HepG2 (cell line): ENCODE results near the gene MRPL27. TPM values are rescaled to one million over a fixed set of nuclear protein-coding genes. Genes with fewer than 3 reads are reported as not detected.

Experiments used
- ARID2 ChIP-seq: sonication (generic); formaldehyde crosslinking; IDR thresholded peaks from 2 replicates; pipeline ENCODE4 v1.8.1; 2022; ENCODE audit warnings: mild to moderate bottlenecking, missing genetic modification reagents, borderline replicate concordance
- BORCS8-MEF2B ChIP-seq: sonication (generic); formaldehyde crosslinking; IDR thresholded peaks from 2 replicates; pipeline ENCODE4 v1.8.0; 2022; ENCODE audit warnings: mild to moderate bottlenecking, missing genetic modification reagents
- EHMT2 ChIP-seq: fragments of 200-600 bp; sonication (generic); IDR thresholded peaks from 2 replicates; pipeline ENCODE4 v1.7.0; 2017; ENCODE audit warnings: antibody characterized with exemption, low read depth, low read length, borderline replicate concordance
- GTF2F1 ChIP-seq: fragments of 150-350 bp; IDR thresholded peaks from 2 replicates; pipeline ENCODE4 v1.6.1; 2014; ENCODE audit warnings: low read length
- GTF3A ChIP-seq: sonication (generic); formaldehyde crosslinking; conservative IDR thresholded peaks from 2 replicates; pipeline ENCODE4 v1.4.0; 2020; ENCODE audit warnings: mild to moderate bottlenecking, missing genetic modification reagents
- JDP2 ChIP-seq: sonication (generic); formaldehyde crosslinking; IDR thresholded peaks from 2 replicates; pipeline ENCODE4 v1.8.1; 2022; ENCODE audit warnings: missing genetic modification reagents, borderline replicate concordance
- KLF13 ChIP-seq: sonication (generic); formaldehyde crosslinking; IDR thresholded peaks from 2 replicates; pipeline ENCODE4 v1.4.0; 2020; ENCODE audit warnings: mild to moderate bottlenecking, missing genetic modification reagents
- LCORL ChIP-seq, 2 experiments: fragments of 450-650 bp in 1 of 2; sonication (generic) in 1 of 2; formaldehyde crosslinking in 1 of 2; IDR thresholded peaks; 2 replicates each; pipeline versions ENCODE4 v1.5.0 to v1.6.1; 2017 to 2020; ENCODE audit warnings: antibody characterized with exemption in 1 of 2, missing genetic modification reagents in 1 of 2
- MIER2 ChIP-seq: IDR thresholded peaks from 2 replicates; pipeline ENCODE4 v1.6.1; 2016; ENCODE audit warnings: missing biosample characterization, missing genetic modification reagents
- MLLT10 ChIP-seq: sonication (generic); formaldehyde crosslinking; IDR thresholded peaks from 2 replicates; pipeline ENCODE4 v1.4.0; 2020; ENCODE audit warnings: missing genetic modification reagents
- MTF2 ChIP-seq: sonication (generic); formaldehyde crosslinking; IDR thresholded peaks from 2 replicates; pipeline ENCODE4 v1.5.0; 2020; ENCODE audit warnings: missing genetic modification reagents, borderline replicate concordance
- NFIB ChIP-seq: sonication (generic); formaldehyde crosslinking; IDR thresholded peaks from 2 replicates; pipeline ENCODE4 v1.9.0; 2021; ENCODE audit warnings: missing genetic modification reagents, mild to moderate bottlenecking, borderline replicate concordance
- PHF8 ChIP-seq: sonication (generic); formaldehyde crosslinking; IDR thresholded peaks from 2 replicates; pipeline ENCODE4 v1.5.0; 2020; ENCODE audit warnings: missing genetic modification reagents
- SIX1 ChIP-seq: sonication (generic); formaldehyde crosslinking; IDR thresholded peaks from 2 replicates; pipeline ENCODE4 v1.4.0; 2020; ENCODE audit warnings: missing genetic modification reagents, borderline replicate concordance
- SMAD3 ChIP-seq: sonication (generic); formaldehyde crosslinking; IDR thresholded peaks from 2 replicates; pipeline ENCODE4 v1.4.0; 2020; ENCODE audit warnings: missing genetic modification reagents
- SOX13 ChIP-seq, 3 experiments: fragments of 450-650 bp in 1 of 3; sonication (generic) in 1 of 3; formaldehyde crosslinking in 1 of 3; IDR thresholded peaks in 2 of 3; conservative IDR thresholded peaks in 1 of 3; 2 replicates each; pipeline versions ENCODE4 v1.5.0 to v1.6.1; 2016 to 2020; ENCODE audit warnings: antibody characterized with exemption in 1 of 3, mild to moderate bottlenecking in 1 of 3, missing compliant biosample characterization in 1 of 3, missing genetic modification reagents in 1 of 3, moderate library complexity in 1 of 3
- TRIM24 ChIP-seq: sonication (generic); formaldehyde crosslinking; IDR thresholded peaks from 2 replicates; pipeline ENCODE4 v1.8.0; 2022; ENCODE audit warnings: mild to moderate bottlenecking, missing genetic modification reagents
- ZBTB8A ChIP-seq: sonication (generic); formaldehyde crosslinking; IDR thresholded peaks from 2 replicates; pipeline ENCODE4 v1.4.0; 2020; ENCODE audit warnings: mild to moderate bottlenecking, low read depth, missing genetic modification reagents, borderline replicate concordance
- ZFAT ChIP-seq: sonication (generic); formaldehyde crosslinking; conservative IDR thresholded peaks from 2 replicates; pipeline ENCODE4 v1.8.1; 2023; ENCODE audit warnings: missing genetic modification reagents, inconsistent platforms
- ZFP1 ChIP-seq: IDR thresholded peaks from 2 replicates; pipeline ENCODE4 v1.6.1; 2016
- ZKSCAN1 ChIP-seq: fragments of 150-350 bp; IDR thresholded peaks from 2 replicates; pipeline ENCODE4 v1.6.1; 2014; ENCODE audit warnings: low read length
- ZNF230 ChIP-seq: sonication (generic); formaldehyde crosslinking; IDR thresholded peaks from 2 replicates; pipeline ENCODE4 v1.4.0; 2020; ENCODE audit warnings: mild to moderate bottlenecking, missing genetic modification reagents
- ZNF577 ChIP-seq: sonication (generic); formaldehyde crosslinking; IDR thresholded peaks from 2 replicates; pipeline ENCODE4 v1.4.0; 2020; ENCODE audit warnings: mild to moderate bottlenecking, low read depth, missing genetic modification reagents, borderline replicate concordance
- ZNF672 ChIP-seq: sonication (generic); formaldehyde crosslinking; IDR thresholded peaks from 2 replicates; pipeline ENCODE4 v1.8.1; 2022; ENCODE audit warnings: missing genetic modification reagents
- ZNF780A ChIP-seq: sonication (generic); formaldehyde crosslinking; IDR thresholded peaks from 2 replicates; pipeline ENCODE4 v1.8.0; 2022; ENCODE audit warnings: mild to moderate bottlenecking, missing genetic modification reagents, moderate library complexity
- polyA plus RNA-seq, 8 experiments: library from polyadenylated mRNA; depleted of rRNA in 3 of 8; stranded (reverse) in 7 of 8; unstranded in 1 of 8; fragments of >200 nt; fragmentation: Illumina TruSeq in 4 of 8; extraction: Trizol in 4 of 8; gene quantifications; 2 replicates each; pipeline versions ENCODE4 v1.2.1 to v1.2.3, GENCODE V29; 2011 to 2016; ENCODE audit warnings: low read depth in 4 of 8, missing spikeins in 1 of 8, mixed read lengths in 1 of 8; ENCODE audit not compliant: insufficient read depth in 1 of 8
- total RNA-seq, 5 experiments: library from RNA; depleted of rRNA; stranded (reverse); fragments of >200 nt; fragmentation: Illumina TruSeq; extraction: Trizol; gene quantifications; 2 replicates each; pipeline ENCODE4 v1.2.3, GENCODE V29; 2016; ENCODE audit warnings: low read depth in 1 of 5
- TF ChIP-seq, protein P1 (sequence below): sonication (generic); formaldehyde crosslinking; IDR thresholded peaks from 2 replicates; pipeline ENCODE4 v1.8.0; 2022; ENCODE audit warnings: mild to moderate bottlenecking, missing genetic modification reagents; ENCODE audit not compliant: insufficient replicate concordance
- TF ChIP-seq, protein P2 (sequence below): sonication (generic); formaldehyde crosslinking; IDR thresholded peaks from 2 replicates; pipeline ENCODE4 v1.4.0; 2020; ENCODE audit warnings: missing genetic modification reagents

MRPL27 gene
- total and polyA plus RNA-seq, 2 of the 13 experiments (the other 11 are each of a cell fraction or from before 2014, with no cell fraction given), result 137 to 217 TPM

DNA sequence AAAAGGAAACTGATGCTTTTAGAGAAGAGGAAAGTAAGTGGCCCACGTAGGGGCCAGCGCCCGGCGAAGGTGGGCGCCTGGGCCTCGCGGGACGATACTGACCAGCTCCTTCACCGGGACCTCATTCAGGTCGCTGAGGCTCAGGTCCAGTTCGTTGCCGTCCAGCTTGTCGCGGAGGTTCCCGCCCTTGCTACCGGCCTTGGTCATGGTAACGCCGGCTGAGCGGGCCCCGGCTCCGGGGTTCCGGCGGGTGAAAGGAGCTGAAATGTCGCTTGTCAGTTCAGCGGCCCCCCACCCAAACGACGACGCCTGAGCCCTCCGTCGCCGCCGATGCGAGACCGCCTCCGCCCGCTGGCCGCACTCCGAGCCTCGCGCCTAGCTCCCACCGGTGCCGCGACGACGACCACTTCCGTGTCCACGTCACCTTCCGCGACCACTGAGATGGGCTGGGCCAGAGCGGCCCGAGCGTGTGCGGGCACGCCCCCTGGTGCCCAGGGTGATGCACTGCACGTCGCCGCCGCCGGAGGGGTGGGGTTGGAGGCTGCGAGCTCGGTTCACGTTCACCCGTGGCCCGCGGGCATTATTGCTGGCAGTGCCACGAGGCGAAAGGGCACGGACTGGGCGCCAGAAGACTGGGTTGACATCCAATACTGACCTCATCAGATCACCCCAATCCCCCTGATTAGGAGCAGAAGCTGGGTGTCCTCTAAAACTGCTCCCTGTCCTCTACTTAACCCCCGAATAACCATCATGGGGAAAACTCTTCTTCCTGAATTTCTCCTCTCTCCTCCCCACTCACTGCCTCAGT lies 24.3 kb upstream of the MRPL27 start, which contains the start of gene LRRC59 (continued):
- TF ChIP-seq, protein P1, sequence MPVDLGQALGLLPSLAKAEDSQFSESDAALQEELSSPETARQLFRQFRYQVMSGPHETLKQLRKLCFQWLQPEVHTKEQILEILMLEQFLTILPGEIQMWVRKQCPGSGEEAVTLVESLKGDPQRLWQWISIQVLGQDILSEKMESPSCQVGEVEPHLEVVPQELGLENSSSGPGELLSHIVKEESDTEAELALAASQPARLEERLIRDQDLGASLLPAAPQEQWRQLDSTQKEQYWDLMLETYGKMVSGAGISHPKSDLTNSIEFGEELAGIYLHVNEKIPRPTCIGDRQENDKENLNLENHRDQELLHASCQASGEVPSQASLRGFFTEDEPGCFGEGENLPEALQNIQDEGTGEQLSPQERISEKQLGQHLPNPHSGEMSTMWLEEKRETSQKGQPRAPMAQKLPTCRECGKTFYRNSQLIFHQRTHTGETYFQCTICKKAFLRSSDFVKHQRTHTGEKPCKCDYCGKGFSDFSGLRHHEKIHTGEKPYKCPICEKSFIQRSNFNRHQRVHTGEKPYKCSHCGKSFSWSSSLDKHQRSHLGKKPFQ (CRISPR knock-in tag), result peak; percentile 96
- no peak for TF ChIP-seq MLLT10
- peak; percentile 97 for TF ChIP-seq ZNF672 (CRISPR knock-in tag)
- TF ChIP-seq KLF13, result no peak
- TF ChIP-seq BORCS8-MEF2B (CRISPR knock-in tag), result peak; percentile 100
- TF ChIP-seq GTF3A (CRISPR knock-in tag), result peak; percentile 99
- peak; percentile 98; the same call in 1 of the 2 replicates for TF ChIP-seq ZNF780A (CRISPR knock-in tag)
- peak; percentile 89; the same call in 1 of the 2 replicates for TF ChIP-seq ZFP1 (CRISPR knock-in tag)
- peak; percentile 95 for TF ChIP-seq ZNF230
- TF ChIP-seq ZKSCAN1, result peak; percentile 65; the same call in 1 of the 2 replicates
- peak; percentile 50; the same call in 1 of the 2 replicates for TF ChIP-seq GTF2F1
- no peak for TF ChIP-seq EHMT2
- no peak for TF ChIP-seq LCORL (IDR thresholded peaks at IDR 0.05)
- peak; percentile 97 for TF ChIP-seq LCORL (CRISPR knock-in tag; IDR thresholded peaks at IDR 0.05)
- TF ChIP-seq ZBTB8A (CRISPR knock-in tag), result no peak
- peak; percentile 88 for TF ChIP-seq MIER2 (CRISPR knock-in tag)
- TF ChIP-seq, protein P2, sequence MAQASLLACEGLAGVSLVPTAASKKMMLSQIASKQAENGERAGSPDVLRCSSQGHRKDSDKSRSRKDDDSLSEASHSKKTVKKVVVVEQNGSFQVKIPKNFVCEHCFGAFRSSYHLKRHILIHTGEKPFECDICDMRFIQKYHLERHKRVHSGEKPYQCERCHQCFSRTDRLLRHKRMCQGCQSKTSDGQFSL (CRISPR knock-in tag), result peak; percentile 79
- TF ChIP-seq ZFAT (CRISPR knock-in tag), result no peak; the same call in 1 of the 2 replicates
- TF ChIP-seq PHF8 (CRISPR knock-in tag), result peak; percentile 97
- no peak for TF ChIP-seq ZNF577 (CRISPR knock-in tag)
- TF ChIP-seq SIX1 (CRISPR knock-in tag), result no peak
- TF ChIP-seq JDP2 (CRISPR knock-in tag), result peak; percentile 89
- no peak; the same call in 1 of the 2 replicates for TF ChIP-seq NFIB
- TF ChIP-seq SOX13 (IDR thresholded peaks at IDR 0.05), result no peak; the same call in 1 of the 2 replicates
- TF ChIP-seq SOX13 (CRISPR knock-in tag; conservative IDR thresholded peaks at IDR 0.05 in 1 of 2, IDR thresholded peaks at IDR 0.05 in 1 of 2), result peak in 1 of 2 experiments; percentile 86; a peak in 2 of 4 replicates
- peak; percentile 91 for TF ChIP-seq MTF2 (CRISPR knock-in tag)
- TF ChIP-seq TRIM24, result no peak
- TF ChIP-seq ARID2 (CRISPR knock-in tag), result peak; percentile 99
- peak; percentile 97 for TF ChIP-seq SMAD3
